DMS 273 treated with DMSO at 0.1 percent for 48 hours (cell line): ENCODE measurements around the gene C1orf52.
A peak's percentile ranks its signal among the peaks of the same experiment; 100 is the strongest.

ENCODE experiments used
- DNase-seq: peaks from one replicate; lab custom pipeline; 2025; lab: John Stamatoyannopoulos, UW

C1orf52 gene

GRCh38 chr1:85230305-85230977 is 29.0 kb downstream of the C1orf52 start:
- DNase-seq: no peak

DNA sequence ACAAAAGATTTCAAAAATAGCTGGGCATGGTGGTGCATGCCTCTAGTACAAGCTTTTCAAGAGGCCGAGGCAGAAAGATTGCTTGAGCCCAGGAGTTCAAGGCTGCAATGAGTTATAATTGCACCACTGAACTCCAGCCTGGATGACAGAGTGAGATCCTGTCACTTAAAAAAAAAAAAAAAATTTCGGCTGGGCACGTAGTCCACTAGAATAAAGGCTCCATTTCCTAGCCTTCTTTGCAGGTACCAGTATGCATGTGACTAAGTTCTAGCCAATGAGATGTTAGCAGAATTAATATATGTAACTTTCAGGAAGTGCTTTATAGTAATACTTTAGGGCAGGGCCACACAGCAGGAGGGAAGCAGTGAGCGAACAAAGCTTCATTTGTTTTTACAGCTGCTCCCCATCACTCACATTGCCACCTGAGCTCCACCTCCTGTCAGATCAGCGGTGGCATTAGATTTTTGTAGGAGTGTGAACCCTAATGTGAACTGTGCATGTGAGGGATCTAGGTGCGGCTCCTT is 29.8 kb downstream of the C1orf52 start:
- DNase-seq: no peak

- DNase-seq: no peak
Measured at GRCh38 chr1:85228972-85229371, 30.5 kb downstream of the C1orf52 start.

GRCh38 chr1:85225624-85226380 is 33.7 kb downstream of the C1orf52 start:
- no peak for DNase-seq

- no peak for DNase-seq
Measured at GRCh38 chr1:85224734-85225623, 34.5 kb downstream of the C1orf52 start.

DNA sequence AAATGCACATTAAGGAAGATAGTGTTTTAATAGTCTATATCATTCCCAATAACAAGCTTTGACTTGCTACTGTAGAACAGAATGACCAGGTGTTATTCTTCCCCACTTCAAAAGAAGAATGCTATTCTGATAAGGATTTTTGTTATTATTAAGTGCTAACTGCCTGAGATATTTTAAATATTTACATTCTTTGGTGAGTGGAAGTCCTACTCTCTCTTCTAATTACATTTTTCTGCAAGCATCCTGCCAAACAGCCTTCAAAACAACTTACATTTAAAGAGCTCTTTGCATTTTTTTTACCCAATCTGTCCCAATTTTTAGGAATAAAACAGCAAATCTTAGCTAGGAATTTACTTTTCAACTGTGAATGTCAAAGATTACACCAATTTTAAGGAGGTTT is 35.2 kb downstream of the C1orf52 start:
- no peak for DNase-seq

DNA sequence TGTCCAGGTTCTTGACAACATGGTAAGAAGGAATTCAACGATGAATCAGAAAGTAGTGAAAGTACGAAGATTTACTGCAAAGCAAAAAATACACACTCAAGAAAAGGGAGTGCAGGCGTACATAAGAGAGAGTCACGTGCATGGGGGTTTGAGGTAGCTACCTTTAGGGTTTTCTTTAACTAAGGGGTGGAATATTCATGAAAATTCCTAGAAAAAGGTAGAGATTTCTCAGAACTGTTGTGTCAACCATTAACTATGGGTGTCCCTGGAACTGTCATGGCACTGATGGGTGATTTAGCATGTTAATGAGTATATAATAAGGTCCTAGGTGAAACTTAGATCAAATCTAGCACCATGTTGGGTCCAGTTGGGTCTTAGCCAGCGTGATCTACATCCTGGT is 36.1 kb downstream of the C1orf52 start:
- no peak for DNase-seq

- DNase-seq: no peak
Measured at GRCh38 chr1:85220756-85221201, 38.7 kb downstream of the C1orf52 start.

GRCh38 chr1:85219853-85220610 is 39.4 kb downstream of the C1orf52 start:
- DNase-seq: no peak

GRCh38 chr1:85216697-85217096 is 42.8 kb downstream of the C1orf52 start:
- no peak for DNase-seq

GRCh38 chr1:85214654-85215053 is 44.8 kb downstream of the C1orf52 start:
- DNase-seq: no peak

DNA sequence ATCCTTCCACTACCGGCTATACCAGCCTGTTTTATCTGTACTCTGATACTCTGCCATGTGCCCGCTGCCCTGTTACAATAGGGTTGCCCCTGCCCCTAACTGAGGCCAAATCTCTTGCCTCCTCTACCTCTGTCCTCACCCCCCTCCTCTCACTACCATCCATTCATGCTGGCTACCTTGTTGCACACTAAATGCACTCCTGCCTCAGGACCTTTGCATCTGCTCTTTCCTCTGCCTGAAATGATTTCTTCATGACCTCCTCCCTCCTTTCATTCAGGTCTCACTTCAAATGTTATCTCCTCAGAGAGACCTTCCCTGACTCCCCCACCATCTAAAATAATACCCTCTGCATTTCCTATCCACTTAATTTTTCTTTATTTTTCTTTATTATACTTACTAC is 51.0 kb downstream of the C1orf52 start:
- DNase-seq: no peak

GRCh38 chr1:85203573-85204171 is 55.8 kb downstream of the C1orf52 start:
- DNase-seq: no peak

- no peak for DNase-seq
Measured at GRCh38 chr1:85202864-85203255, 56.6 kb downstream of the C1orf52 start.

GRCh38 chr1:85202092-85202863 is 57.2 kb downstream of the C1orf52 start:
- no peak for DNase-seq

DNA sequence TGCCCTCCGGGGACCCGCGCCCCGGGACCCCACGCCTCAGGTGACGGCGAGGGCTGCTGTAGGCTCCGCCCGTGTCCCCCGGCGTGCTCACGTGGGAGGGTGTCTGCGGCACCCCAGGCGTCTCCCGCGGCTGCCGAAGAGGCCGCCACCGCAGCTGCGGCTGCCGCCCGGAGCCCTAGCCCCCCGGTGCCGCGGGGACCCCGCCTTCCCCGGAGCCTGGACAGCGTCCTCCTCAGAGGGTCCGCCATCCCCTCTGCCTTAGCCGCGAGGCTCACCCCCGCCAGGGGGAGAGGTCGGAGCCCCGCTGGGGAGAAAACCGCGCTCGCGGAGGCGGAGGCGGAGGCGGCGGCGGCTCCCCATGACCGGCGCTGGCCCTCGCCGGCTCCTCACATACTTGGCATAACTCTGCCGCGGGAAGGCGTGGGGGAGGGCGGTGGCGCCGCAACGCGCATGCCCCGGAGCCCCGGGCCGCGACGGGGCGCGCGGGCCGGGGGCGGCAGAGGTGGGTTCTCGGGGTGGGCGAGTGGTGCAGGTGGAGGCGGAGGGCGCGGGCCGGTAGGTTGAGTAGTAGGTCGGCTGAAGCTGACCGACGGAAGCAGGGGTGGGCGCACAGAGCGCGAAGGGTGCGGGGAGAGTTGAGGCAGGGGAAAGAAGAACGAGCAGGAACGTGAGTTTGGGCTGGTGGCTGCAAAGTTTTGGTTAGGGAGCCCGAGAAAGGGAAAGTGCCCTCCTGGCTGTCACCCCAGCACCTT is 57.9 kb downstream of the C1orf52 start:
- DNase-seq: no peak

GRCh38 chr1:85200463-85201339 is 58.8 kb downstream of the C1orf52 start, which contains the start of gene SYDE2:
Gene SYDE2 (minus strand): TSS chr1:85201016. CDS start chr1:85200996, 20 bp downstream.
- peak; percentile 42 for DNase-seq
